Measurements from ENCODE around the gene RALGPS1. TPM values are rescaled to one million over a fixed set of nuclear protein-coding genes. Genes with fewer than 3 reads are reported as not detected.

The RALGPS1 gene
- total and polyA plus RNA-seq, 2 of the 13 experiments (the other 11 are each of a cell fraction or from before 2014, with no cell fraction given): 3.7 to 6.5 TPM

DNA sequence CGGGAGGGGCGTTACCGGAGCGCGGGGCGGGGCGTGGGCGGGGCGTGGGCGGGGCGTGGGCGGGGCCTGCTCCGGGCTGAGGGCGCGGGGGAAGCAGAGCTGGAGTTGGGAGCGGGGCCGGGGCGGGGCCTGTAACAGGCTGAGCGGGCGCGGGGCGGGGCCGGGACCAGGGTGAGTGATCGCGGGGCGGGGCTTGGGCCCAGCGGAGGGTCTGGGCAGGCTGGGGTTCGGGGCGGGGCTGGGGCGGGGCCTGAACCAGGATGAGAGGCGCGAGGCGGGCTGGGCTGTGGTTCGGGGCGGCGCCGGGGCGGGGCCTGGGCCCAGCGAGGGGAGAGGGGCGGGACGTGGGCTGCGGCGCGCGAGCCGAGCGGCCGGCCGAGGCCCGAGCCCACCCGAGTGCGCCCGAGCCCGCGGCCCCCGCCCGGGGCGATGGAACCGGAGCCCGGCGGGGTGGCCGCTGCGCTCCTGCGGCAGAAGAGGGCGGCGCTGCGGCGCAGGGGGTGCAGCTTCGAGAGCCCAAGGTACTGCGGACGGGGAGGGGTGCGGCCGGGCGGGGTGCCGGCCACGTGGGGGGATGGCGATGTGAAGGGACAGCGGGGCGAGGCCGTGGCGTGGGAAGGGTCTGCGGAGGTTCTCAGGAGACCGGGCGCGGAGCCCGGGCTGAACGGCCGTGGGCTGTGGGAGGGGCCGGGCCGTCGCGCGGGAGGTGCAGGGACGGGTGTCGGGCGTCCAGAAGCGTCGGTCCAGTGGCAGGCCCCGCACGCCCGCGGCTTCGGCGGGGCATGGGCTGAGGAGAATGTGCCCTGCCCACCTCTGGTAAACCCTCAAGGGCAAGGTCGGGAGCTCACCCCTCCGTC lies 310.5 kb downstream of the RALGPS1 start (continued):
- TF ChIP-seq, protein P1, sequence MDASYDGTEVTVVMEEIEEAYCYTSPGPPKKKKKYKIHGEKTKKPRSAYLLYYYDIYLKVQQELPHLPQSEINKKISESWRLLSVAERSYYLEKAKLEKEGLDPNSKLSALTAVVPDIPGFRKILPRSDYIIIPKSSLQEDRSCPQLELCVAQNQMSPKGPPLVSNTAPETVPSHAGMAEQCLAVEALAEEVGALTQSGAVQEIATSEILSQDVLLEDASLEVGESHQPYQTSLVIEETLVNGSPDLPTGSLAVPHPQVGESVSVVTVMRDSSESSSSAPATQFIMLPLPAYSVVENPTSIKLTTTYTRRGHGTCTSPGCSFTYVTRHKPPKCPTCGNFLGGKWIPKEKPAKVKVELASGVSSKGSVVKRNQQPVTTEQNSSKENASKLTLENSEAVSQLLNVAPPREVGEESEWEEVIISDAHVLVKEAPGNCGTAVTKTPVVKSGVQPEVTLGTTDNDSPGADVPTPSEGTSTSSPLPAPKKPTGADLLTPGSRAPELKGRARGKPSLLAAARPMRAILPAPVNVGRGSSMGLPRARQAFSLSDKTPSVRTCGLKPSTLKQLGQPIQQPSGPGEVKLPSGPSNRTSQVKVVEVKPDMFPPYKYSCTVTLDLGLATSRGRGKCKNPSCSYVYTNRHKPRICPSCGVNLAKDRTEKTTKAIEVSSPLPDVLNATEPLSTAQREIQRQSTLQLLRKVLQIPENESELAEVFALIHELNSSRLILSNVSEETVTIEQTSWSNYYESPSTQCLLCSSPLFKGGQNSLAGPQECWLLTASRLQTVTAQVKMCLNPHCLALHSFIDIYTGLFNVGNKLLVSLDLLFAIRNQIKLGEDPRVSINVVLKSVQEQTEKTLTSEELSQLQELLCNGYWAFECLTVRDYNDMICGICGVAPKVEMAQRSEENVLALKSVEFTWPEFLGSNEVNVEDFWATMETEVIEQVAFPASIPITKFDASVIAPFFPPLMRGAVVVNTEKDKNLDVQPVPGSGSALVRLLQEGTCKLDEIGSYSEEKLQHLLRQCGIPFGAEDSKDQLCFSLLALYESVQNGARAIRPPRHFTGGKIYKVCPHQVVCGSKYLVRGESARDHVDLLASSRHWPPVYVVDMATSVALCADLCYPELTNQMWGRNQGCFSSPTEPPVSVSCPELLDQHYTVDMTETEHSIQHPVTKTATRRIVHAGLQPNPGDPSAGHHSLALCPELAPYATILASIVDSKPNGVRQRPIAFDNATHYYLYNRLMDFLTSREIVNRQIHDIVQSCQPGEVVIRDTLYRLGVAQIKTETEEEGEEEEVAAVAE (CRISPR knock-in tag; IDR thresholded peaks at IDR 0.05; ENCODE audit: borderline replicate concordance): no peak
- peak; percentile 46 for TF ChIP-seq IKZF4 (CRISPR knock-in tag; IDR thresholded peaks at IDR 0.05; ENCODE audit: borderline replicate concordance, low read depth, not compliant biosample characterization)
- TF ChIP-seq, protein P2, sequence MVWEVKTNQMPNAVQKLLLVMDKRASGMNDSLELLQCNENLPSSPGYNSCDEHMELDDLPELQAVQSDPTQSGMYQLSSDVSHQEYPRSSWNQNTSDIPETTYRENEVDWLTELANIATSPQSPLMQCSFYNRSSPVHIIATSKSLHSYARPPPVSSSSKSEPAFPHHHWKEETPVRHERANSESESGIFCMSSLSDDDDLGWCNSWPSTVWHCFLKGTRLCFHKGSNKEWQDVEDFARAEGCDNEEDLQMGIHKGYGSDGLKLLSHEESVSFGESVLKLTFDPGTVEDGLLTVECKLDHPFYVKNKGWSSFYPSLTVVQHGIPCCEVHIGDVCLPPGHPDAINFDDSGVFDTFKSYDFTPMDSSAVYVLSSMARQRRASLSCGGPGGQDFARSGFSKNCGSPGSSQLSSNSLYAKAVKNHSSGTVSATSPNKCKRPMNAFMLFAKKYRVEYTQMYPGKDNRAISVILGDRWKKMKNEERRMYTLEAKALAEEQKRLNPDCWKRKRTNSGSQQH (CRISPR knock-in tag; IDR thresholded peaks at IDR 0.05; ENCODE audit: low read depth): no peak
- TF ChIP-seq MZF1 (CRISPR knock-in tag; IDR thresholded peaks at IDR 0.05; ENCODE audit: borderline replicate concordance): no peak
- TF ChIP-seq, protein P3, sequence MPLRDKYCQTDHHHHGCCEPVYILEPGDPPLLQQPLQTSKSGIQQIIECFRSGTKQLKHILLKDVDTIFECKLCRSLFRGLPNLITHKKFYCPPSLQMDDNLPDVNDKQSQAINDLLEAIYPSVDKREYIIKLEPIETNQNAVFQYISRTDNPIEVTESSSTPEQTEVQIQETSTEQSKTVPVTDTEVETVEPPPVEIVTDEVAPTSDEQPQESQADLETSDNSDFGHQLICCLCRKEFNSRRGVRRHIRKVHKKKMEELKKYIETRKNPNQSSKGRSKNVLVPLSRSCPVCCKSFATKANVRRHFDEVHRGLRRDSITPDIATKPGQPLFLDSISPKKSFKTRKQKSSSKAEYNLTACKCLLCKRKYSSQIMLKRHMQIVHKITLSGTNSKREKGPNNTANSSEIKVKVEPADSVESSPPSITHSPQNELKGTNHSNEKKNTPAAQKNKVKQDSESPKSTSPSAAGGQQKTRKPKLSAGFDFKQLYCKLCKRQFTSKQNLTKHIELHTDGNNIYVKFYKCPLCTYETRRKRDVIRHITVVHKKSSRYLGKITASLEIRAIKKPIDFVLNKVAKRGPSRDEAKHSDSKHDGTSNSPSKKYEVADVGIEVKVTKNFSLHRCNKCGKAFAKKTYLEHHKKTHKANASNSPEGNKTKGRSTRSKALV (CRISPR knock-in tag; IDR thresholded peaks at IDR 0.05): no peak
- no peak for TF ChIP-seq CHD2 (IDR thresholded peaks at IDR 0.05; ENCODE audit: low read depth, low read length)
- no peak for TF ChIP-seq ZNF296 (CRISPR knock-in tag; conservative IDR thresholded peaks at IDR 0.05)
- TF ChIP-seq, protein P4, sequence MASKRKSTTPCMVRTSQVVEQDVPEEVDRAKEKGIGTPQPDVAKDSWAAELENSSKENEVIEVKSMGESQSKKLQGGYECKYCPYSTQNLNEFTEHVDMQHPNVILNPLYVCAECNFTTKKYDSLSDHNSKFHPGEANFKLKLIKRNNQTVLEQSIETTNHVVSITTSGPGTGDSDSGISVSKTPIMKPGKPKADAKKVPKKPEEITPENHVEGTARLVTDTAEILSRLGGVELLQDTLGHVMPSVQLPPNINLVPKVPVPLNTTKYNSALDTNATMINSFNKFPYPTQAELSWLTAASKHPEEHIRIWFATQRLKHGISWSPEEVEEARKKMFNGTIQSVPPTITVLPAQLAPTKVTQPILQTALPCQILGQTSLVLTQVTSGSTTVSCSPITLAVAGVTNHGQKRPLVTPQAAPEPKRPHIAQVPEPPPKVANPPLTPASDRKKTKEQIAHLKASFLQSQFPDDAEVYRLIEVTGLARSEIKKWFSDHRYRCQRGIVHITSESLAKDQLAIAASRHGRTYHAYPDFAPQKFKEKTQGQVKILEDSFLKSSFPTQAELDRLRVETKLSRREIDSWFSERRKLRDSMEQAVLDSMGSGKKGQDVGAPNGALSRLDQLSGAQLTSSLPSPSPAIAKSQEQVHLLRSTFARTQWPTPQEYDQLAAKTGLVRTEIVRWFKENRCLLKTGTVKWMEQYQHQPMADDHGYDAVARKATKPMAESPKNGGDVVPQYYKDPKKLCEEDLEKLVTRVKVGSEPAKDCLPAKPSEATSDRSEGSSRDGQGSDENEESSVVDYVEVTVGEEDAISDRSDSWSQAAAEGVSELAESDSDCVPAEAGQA (IDR thresholded peaks at IDR 0.05; ENCODE audit: low read depth): no peak
- TF ChIP-seq, protein P4 (CRISPR knock-in tag; IDR thresholded peaks at IDR 0.05; ENCODE audit: borderline replicate concordance): no peak
- no peak for TF ChIP-seq MXD4 (CRISPR knock-in tag; IDR thresholded peaks at IDR 0.05)
- no peak for TF ChIP-seq SOX6 (IDR thresholded peaks at IDR 0.05)
- TF ChIP-seq SOX6 (CRISPR knock-in tag; IDR thresholded peaks at IDR 0.05): no peak
- TF ChIP-seq MXI1 (IDR thresholded peaks at IDR 0.05; ENCODE audit: borderline replicate concordance, low read depth, low read length): peak; percentile 38; the same call in 1 of the 3 replicates
- TF ChIP-seq NFE2 (CRISPR knock-in tag; IDR thresholded peaks at IDR 0.05): no peak

All from HepG2 (cell line).